Measurements from ENCODE around the gene CCDC71. TPM values are rescaled to one million over a fixed set of nuclear protein-coding genes. Genes with fewer than 3 reads are reported as not detected.

Gene CCDC71
- total and polyA plus RNA-seq, 2 experiments from 2014 or later: 1.5 to 39.7 TPM

DNA sequence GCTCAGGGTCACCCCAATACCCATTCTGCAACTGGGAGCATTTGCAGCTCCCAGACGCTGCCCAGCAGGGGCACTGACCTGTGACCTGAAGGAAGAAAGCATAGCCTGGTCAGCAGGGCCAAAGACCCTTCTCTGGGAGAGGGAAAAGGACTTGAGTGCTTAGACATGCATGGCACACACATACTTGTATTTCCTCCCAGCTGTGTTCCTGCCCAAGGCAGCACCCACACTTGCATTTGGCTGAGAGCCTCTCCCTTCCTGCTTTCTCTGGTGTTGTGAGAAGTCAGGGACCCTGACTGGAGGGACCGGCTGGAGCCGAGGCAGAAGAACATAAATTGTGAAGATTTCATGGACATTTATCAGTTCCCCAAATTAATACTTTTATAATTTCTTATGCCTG is 26.1 kb downstream of the CCDC71 start:
- H3K9ac ChIP-seq: no peak overlapping the region
- in situ Hi-C loops (cut with MboI): no loop called here
- no peaks in the 10 kb centered on the region for H3K9me2 ChIP-seq (ENCODE audit: insufficient read depth)
- H4K20me1 ChIP-seq (ENCODE audit: insufficient read depth): no peaks in the 10 kb centered on the region
- H3K27me3 ChIP-seq (replicated peaks; ENCODE audit: insufficient read depth): no peaks in the 10 kb centered on the region
- H3K4me3 ChIP-seq: no peak overlapping the region
- H3K36me3 ChIP-seq (ENCODE audit: low read depth): no peaks in the 10 kb centered on the region
- H3K9me3 ChIP-seq (ENCODE audit: low read depth): no peaks in the 10 kb centered on the region
- H3K4me2 ChIP-seq (ENCODE audit: unreplicated experiment): no peak overlapping the region
- no peak for DNase-seq
- H3K79me2 ChIP-seq (ENCODE audit: insufficient read depth): no peaks in the 10 kb centered on the region
- no peaks in the 10 kb centered on the region for H3K4me1 ChIP-seq (ENCODE audit: insufficient read depth)
- no peak overlapping the region for H3K27ac ChIP-seq
- 51 to 71% methylated on average over 3 of the region's 3 CpGs for WGBS, 2 experiments (ENCODE audit: low coverage in 1 of 2, low lambda C conversion rate in 2 of 2, missing lambda C conversion rate in 2 of 2)
- no peak overlapping the region for H2AFZ ChIP-seq
- H3F3A ChIP-seq (ENCODE audit: insufficient read depth): peaks cover 4% of the 10 kb centered on the region; the same call in 1 of the 2 replicates
- TF ChIP-seq EZH2 (IDR thresholded peaks at IDR 0.05; ENCODE audit: insufficient read depth, poor library complexity, severe bottlenecking) (no peak), EZH2phosphoT487 (IDR thresholded peaks at IDR 0.05; ENCODE audit: insufficient read depth, low read depth) (no peak)

DNA sequence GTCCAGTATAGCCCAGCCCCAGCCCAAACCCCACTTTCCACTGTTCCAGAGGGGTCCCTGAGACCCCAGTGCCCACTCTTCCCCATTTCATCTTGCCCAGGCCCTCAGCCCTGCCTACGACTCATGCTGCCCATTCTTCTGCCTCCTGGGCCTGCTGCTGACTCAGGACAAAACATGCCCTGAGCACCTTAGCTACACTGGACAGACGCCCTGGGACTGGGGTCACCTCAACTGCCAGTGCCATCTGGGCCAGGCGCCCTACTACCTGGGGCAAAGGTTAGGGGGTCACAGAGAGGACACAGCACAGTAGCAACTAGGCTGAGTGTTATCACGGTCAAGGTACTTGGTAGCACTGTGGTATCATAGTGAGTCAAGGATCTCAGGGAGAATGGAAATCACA is 30.6 kb downstream of the CCDC71 start:
- peak; percentile 16 for DNase-seq
- Histone ChIP-seq H2AFZ (no peak overlapping the region), H3K9me3 (ENCODE audit: low read depth) (no peaks in the 10 kb centered on the region), H3K27ac (no peak overlapping the region), H3K36me3 (ENCODE audit: low read depth) (peaks cover 2% of the 10 kb centered on the region; the same call in 1 of the 2 replicates), H3K27me3 (replicated peaks; ENCODE audit: insufficient read depth) (no peaks in the 10 kb centered on the region), H3K9ac (no peak overlapping the region), H3K4me1 (ENCODE audit: insufficient read depth) (peaks cover 13% of the 10 kb centered on the region; the same call in 1 of the 2 replicates), H3F3A (ENCODE audit: insufficient read depth) (peaks cover 2% of the 10 kb centered on the region; the same call in 1 of the 2 replicates), H3K9me2 (ENCODE audit: insufficient read depth) (no peaks in the 10 kb centered on the region), H3K4me3 (no peak overlapping the region), H4K20me1 (ENCODE audit: insufficient read depth) (no peaks in the 10 kb centered on the region), H3K79me2 (ENCODE audit: insufficient read depth) (peaks cover 23% of the 10 kb centered on the region), H3K4me2 (ENCODE audit: unreplicated experiment) (no peak overlapping the region)
- in situ Hi-C loops (cut with MboI): no loop called here
- TF ChIP-seq EZH2phosphoT487 (IDR thresholded peaks at IDR 0.05; ENCODE audit: insufficient read depth, low read depth): no peak
- no peak for TF ChIP-seq EZH2 (IDR thresholded peaks at IDR 0.05; ENCODE audit: insufficient read depth, poor library complexity, severe bottlenecking)
- WGBS, 2 experiments (ENCODE audit: low coverage in 1 of 2, low lambda C conversion rate in 2 of 2, missing lambda C conversion rate in 2 of 2): 74 to 80% methylated on average over 4 of the region's 4 CpGs

DNA sequence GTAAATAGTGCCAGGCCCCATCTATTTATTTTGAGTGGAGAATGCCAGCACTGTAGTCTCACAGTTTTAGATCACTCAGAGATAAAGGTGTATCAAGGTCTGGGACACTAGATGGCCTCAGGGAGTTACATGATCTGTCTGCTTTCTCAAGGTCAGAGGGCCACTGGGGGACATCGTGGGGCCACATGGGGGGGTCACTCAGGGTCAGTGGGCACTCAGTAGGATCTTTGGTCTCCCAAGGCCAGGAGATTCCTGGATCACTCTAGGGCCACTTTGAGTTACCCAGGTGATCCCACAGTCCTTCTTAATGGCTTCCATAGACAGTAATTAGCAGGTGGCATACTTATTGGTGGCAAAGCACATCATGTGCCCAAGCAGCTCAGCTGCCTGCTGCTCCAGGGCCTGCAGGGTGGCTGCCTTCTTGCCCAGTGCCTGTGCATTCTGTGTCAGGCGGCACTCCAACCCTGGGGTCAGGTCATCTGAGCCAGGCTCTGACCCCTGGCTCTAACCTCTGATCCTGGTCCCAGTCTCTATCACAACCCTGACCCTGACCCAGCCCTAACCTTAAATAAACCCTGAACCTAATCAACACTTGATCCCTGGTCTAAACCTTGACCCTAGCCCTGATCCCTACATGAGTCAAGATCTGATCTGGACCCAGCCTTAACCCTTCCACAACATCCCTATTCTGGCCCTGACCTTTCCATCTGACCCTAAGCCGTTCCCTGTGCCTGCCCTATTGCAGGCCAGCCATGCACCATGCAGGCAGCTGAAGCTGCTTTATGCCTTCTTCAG is 31.5 kb downstream of the CCDC71 start:
- Histone ChIP-seq H4K20me1 (ENCODE audit: insufficient read depth) (no peaks in the 10 kb centered on the region), H3K4me1 (ENCODE audit: insufficient read depth) (peaks cover 13% of the 10 kb centered on the region; the same call in 1 of the 2 replicates), H3K9ac (no peak overlapping the region), H3K27ac (no peak overlapping the region), H3K27me3 (replicated peaks; ENCODE audit: insufficient read depth) (no peaks in the 10 kb centered on the region), H3K4me2 (ENCODE audit: unreplicated experiment) (no peak overlapping the region), H3F3A (ENCODE audit: insufficient read depth) (no peaks in the 10 kb centered on the region), H3K9me2 (ENCODE audit: insufficient read depth) (no peaks in the 10 kb centered on the region), H3K9me3 (ENCODE audit: low read depth) (no peaks in the 10 kb centered on the region), H2AFZ (no peak overlapping the region), H3K4me3 (peak overlapping the region; percentile 91), H3K79me2 (ENCODE audit: insufficient read depth) (peaks cover 32% of the 10 kb centered on the region), H3K36me3 (ENCODE audit: low read depth) (peaks cover 5% of the 10 kb centered on the region; the same call in 1 of the 2 replicates)
- TF ChIP-seq EZH2 (IDR thresholded peaks at IDR 0.05; ENCODE audit: insufficient read depth, poor library complexity, severe bottlenecking): no peak
- TF ChIP-seq EZH2phosphoT487 (IDR thresholded peaks at IDR 0.05; ENCODE audit: insufficient read depth, low read depth): no peak
- in situ Hi-C loops (cut with MboI): no loop called here
- no peak for DNase-seq
- WGBS, 2 experiments (ENCODE audit: low coverage in 1 of 2, low lambda C conversion rate in 2 of 2, missing lambda C conversion rate in 2 of 2): 66 to 69% methylated on average over 3 of the region's 3 CpGs

GRCh38 chr3:49133226-49133951 is 32.7 kb downstream of the CCDC71 start:
- Histone ChIP-seq H3K27ac (peak overlapping the region; percentile 76), H3K36me3 (ENCODE audit: low read depth) (peaks cover 5% of the 10 kb centered on the region; the same call in 1 of the 2 replicates), H3K79me2 (ENCODE audit: insufficient read depth) (peaks cover 45% of the 10 kb centered on the region), H3K9me2 (ENCODE audit: insufficient read depth) (no peaks in the 10 kb centered on the region), H3K4me3 (peak overlapping the region; percentile 91), H2AFZ (peak overlapping the region; percentile 97), H4K20me1 (ENCODE audit: insufficient read depth) (no peaks in the 10 kb centered on the region), H3K27me3 (replicated peaks; ENCODE audit: insufficient read depth) (no peaks in the 10 kb centered on the region), H3K9ac (peak overlapping the region; percentile 86), H3K4me2 (ENCODE audit: unreplicated experiment) (peak overlapping the region; percentile 93), H3F3A (ENCODE audit: insufficient read depth) (no peaks in the 10 kb centered on the region), H3K4me1 (ENCODE audit: insufficient read depth) (peaks cover 13% of the 10 kb centered on the region; the same call in 1 of the 2 replicates), H3K9me3 (ENCODE audit: low read depth) (no peaks in the 10 kb centered on the region)
- no peak for TF ChIP-seq EZH2phosphoT487 (IDR thresholded peaks at IDR 0.05; ENCODE audit: insufficient read depth, low read depth)
- TF ChIP-seq EZH2 (IDR thresholded peaks at IDR 0.05; ENCODE audit: insufficient read depth, poor library complexity, severe bottlenecking): no peak
- 2 to 3% methylated on average over 24 to 30 of the region's 30 CpGs for WGBS, 2 experiments (ENCODE audit: low coverage in 1 of 2, low lambda C conversion rate in 2 of 2, missing lambda C conversion rate in 2 of 2)
- in situ Hi-C loops (cut with MboI): no loop called here
- DNase-seq: peak; percentile 95

Data from GM23248 (cell line).